Epithelial cell of proximal tubule (primary cell): ENCODE measurements around the gene PAFAH2. TPM values are rescaled to one million over a fixed set of nuclear protein-coding genes. Genes with fewer than 3 reads are reported as not detected.

ENCODE experiments used
- DNase-seq: peaks from one replicate; pipeline ENCODE4 v3.0.0-alpha.2; 2011; ENCODE audit warnings: low read depth
- H3K4me3 ChIP-seq: 2 replicates; pipeline ENCODE4 v1.5.1; 2011; ENCODE audit warnings: low read depth, mild to moderate bottlenecking, low read length
- CTCF ChIP-seq: conservative IDR thresholded peaks from 2 replicates; pipeline ENCODE4 v1.5.1; 2012; ENCODE audit warnings: low read depth, mild to moderate bottlenecking, low read length
- total RNA-seq: library from RNA; depleted of rRNA; stranded (reverse); fragments of >200 nt; gene quantifications from 2 replicates; pipeline ENCODE4 v1.2.3, GENCODE V29; 2015

PAFAH2 gene
- total RNA-seq, 1 donor from 2014 or later, result 12.0 TPM

GRCh38 chr1:25929016-25929415 is 68.8 kb downstream of the PAFAH2 start:
- DNase-seq, result no peak
- H3K4me3 ChIP-seq, result no peak overlapping the region
- TF ChIP-seq CTCF, result no peak

GRCh38 chr1:25927521-25928265 is 70.2 kb downstream of the PAFAH2 start:
- TF ChIP-seq CTCF, result no peak
- no peak overlapping the region for H3K4me3 ChIP-seq
- no peak for DNase-seq

- DNase-seq, result no peak
Measured at GRCh38 chr1:25926731-25927496, 70.9 kb downstream of the PAFAH2 start.

GRCh38 chr1:25924454-25924853 is 73.4 kb downstream of the PAFAH2 start:
- TF ChIP-seq CTCF, result no peak
- DNase-seq, result no peak
- H3K4me3 ChIP-seq, result no peak overlapping the region

More at GRCh38 chr1:25926731-25927496, 70.9 kb downstream of the PAFAH2 start:
- no peak overlapping the region for H3K4me3 ChIP-seq
- TF ChIP-seq CTCF, result no peak

- TF ChIP-seq CTCF, result no peak
- no peak for DNase-seq
- peak overlapping the region; percentile 65 for H3K4me3 ChIP-seq
Measured at GRCh38 chr1:25922971-25923552, 74.8 kb downstream of the PAFAH2 start.

- no peak for DNase-seq
- TF ChIP-seq CTCF, result no peak
Measured at GRCh38 chr1:25922056-25922970, 75.5 kb downstream of the PAFAH2 start.

More at GRCh38 chr1:25922056-25922970, 75.5 kb downstream of the PAFAH2 start:
- H3K4me3 ChIP-seq, result peak overlapping the region; percentile 65
